ENCODE data around the gene CLEC16A.
"Not testable (repeated sequence)": the region's sequence is repeated elsewhere in the genome, so short reads cannot be mapped to it uniquely, and the experiment has no call there.

The CLEC16A gene

GRCh38 chr16:10941127-10941933 is 3.0 kb upstream of the CLEC16A start:
- DNase-seq (ENCODE audit: low spot score) = no peak

GRCh38 chr16:10941935-10942351 is 2.4 kb upstream of the CLEC16A start:
- DNase-seq (ENCODE audit: low spot score) = not testable (repeated sequence)

- peak; percentile 85 for DNase-seq (ENCODE audit: low spot score)
Measured at GRCh38 chr16:10942352-10943063, 1.9 kb upstream of the CLEC16A start, which contains the start of gene DEXI. Gene DEXI (minus strand): TSS chr16:10942468. CDS start chr16:10942005, 463 bp downstream.

DNA sequence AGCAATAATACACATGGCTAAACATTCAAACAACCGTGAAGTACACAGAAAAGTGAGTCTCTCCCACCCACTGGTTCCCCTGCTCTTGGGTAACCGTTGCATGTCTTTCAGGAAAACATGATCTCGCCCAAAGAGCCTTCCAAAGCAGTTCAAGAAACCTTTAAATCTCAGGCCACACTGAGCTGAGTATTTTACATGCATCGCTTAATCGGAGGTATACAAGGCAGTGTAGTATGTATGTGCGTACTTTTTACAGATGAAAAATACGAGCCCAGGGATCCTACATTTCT is 1.4 kb upstream of the CLEC16A start:
- no peak for DNase-seq (ENCODE audit: low spot score)

GRCh38 chr16:10945065-10945787 is 862 bp downstream of the CLEC16A start:
- DNase-seq (ENCODE audit: low spot score) = no peak

DNA sequence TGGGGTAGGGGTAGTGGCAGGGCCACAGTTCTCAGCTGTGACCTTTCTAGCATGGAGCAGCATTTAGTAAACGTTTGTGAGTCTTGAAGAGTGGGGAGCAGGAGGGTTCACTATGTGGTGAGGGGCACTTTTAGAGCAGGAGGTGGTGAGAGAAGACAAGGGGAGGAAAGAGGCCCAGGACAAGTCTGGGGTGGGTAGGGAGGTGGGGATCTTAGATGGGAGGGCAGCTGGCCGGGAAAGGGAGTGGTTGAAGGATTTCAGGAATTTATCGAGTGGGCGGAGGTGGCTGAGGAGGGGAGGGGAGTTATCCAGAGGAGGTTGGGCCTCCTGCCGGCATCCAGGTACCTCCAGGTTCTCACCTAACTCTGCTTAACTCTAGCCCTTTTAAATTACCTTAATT is 1.9 kb downstream of the CLEC16A start:
- DNase-seq (ENCODE audit: low spot score) = peak; percentile 66

GRCh38 chr16:10947211-10947787 is 2.9 kb downstream of the CLEC16A start:
- no peak for DNase-seq (ENCODE audit: low spot score)

GRCh38 chr16:10949424-10949970 is 5.1 kb downstream of the CLEC16A start:
- no peak for DNase-seq (ENCODE audit: low spot score)

DNA sequence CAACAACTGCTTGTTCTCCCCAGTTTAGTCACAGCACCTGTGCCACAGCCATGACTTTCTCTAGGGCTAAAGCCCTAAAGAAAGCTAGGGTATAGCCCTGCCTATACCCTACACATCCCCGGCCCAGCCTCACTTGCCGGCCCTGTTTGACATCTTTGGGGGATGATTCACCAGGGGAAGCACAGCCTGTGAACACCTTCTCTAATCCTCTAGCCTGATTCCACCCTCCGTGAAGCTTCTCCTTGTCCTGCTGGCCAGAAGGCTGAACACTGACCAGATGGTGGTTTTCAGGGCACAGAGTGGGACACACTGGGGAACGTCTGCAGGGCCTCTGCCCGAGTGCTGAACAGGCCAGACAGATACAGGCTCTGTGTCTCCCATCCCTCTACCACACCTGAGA is 6.0 kb downstream of the CLEC16A start:
- no peak for DNase-seq (ENCODE audit: low spot score)

DNA sequence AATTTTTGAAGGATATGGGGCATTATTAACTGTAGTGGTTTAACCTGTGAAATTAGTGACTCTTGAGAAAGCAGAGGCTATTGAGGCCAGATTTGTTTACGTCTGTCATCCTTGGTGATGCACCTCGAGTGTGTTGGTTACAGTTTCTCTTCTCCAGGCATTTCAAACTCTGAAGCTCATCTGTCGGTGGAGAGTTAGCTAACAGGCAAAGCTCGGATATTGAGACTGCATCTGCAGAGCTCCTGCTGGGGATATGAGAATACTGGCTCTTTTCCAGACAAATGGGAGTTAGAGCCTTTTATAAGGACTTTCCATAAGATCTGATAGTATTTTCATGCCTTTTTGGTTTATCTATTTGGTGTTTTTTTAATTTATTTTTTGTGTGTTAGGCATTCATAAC is 6.7 kb downstream of the CLEC16A start:
- no peak for DNase-seq (ENCODE audit: low spot score)

GRCh38 chr16:10954903-10955302 is 10.5 kb downstream of the CLEC16A start:
- no peak for DNase-seq (ENCODE audit: low spot score)

GRCh38 chr16:10957771-10958482 is 13.6 kb downstream of the CLEC16A start:
- no peak for DNase-seq (ENCODE audit: low spot score)

DNA sequence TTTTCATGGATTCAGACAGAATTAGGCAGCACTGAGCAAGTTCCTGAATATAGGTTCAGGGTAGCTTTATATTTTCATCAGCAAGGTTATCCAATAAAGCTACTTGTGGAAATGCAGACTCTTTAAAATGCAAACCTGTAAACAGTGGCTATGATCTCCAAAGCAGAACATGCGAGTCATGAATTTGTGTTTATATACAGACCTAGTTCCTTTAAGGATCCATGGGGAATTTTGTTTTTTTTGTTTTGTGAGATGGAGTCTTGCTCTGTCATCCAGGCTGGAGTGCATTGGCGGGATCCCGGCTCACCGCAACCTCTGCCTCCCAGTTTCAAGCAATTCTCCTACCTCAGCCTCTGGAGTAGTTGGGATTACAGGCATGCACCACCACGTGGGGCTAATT is 14.8 kb downstream of the CLEC16A start:
- DNase-seq (ENCODE audit: low spot score) = no peak

DNA sequence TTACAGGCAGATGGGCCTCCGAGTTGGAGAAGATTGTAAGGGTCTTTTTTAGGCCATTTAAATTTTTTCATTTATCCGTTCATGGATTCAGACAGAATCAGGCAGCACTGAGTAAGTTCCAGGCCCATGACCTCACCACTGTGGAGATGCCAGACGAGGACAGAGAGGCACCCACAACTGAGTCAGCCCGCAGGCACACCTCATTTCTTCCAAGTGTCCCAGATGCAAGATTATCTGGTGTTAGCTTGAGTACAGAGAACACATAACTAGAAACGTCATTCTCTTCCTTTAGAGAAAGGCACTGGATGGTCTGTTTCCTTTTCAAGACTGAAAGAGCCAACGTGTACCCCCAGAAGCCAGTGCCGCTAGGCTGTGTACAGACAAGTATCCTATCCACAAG is 16.9 kb downstream of the CLEC16A start:
- DNase-seq (ENCODE audit: low spot score) = no peak

DNA sequence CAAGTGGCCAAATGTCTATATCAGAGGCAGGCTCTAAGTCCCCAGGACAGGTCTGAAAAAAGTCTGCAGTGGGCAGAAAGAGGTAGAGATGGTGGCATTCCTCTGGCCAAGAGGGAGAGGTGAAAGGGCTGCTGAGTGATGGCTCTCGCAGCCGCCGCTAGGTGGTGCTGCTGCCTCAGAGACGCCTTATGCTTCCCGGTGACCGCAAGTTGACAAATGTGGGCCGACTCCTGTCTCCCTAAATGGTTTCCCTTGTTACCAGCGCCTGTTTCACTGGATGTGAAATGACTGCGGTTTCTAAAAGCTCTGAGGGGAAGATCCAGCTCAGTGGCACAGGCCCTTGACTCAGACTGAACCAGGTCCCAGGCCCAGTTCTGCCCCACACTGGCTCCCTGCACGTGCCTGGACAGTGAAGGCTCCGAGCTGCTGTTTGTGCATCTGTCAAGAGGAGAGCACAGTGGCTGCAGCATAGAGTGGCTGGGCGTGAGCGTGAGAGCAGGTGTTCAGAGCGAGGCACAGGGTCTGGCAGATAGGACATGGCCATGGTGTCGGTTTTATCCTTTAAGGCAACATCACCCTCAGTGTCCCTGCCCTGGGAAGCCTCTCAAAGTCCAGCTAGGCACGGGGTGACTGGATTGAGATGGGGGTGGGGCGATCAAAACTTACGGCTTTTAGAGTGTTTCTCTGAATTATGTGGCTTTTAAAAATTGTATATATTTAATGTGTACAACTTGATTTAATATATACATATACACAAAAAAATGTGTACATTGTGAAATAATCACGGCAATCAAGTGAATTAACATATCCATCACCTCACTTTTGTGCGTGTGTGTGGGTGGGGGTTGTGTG is 19.9 kb downstream of the CLEC16A start:
- peak; percentile 87 for DNase-seq (ENCODE audit: low spot score)

DNA sequence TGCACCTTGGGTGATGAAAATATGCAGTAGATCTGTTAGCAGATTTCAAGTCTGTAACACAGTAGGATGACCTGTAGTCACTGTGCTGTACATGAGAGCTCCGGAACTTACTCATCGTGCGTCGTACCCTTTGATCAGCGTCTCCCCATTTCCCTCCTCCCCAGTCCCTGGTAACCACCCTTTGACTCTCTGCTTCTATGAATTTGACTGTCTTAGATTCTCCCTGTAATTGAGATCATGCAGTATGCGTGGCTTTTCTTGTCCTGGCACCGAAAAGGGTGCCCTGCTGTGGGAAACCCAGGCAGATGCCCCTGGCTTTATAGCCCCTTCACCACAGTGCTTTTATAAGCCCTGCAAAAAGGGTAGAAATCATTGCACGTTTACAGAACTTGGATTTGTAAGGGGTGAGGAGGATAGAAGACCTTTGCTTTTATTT is 20.5 kb downstream of the CLEC16A start:
- DNase-seq (ENCODE audit: low spot score) = peak; percentile 70

DNA sequence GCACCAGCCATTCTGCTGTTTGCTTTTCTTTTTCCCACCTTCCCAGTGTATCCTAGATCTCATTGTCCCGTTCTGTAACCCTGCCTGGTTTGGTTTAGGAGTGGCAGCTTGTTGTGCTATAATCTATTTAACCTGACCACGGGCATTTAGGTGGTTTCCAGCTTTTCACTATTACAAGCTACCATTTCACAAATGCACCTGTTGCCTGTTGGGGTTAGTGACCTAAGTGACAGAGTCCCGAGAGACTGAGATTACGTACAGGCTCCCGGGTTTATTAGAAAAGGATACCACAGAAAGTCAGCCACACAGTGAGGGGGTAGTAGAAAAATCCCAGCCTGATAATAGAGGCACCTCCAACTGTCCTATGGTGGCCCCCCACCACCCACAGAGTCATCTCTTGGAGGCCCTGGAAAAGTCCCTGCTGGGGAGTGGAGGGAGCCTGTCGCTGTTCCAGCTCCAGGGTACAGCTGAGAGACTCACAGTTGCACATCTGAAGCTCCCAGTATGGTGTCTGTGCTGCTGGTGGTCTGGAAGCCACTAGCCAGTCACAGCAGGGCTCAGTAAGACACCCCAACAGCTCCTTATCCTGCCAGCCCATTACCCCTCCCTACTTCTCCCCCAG is 21.2 kb downstream of the CLEC16A start:
- DNase-seq (ENCODE audit: low spot score) = no peak

DNA sequence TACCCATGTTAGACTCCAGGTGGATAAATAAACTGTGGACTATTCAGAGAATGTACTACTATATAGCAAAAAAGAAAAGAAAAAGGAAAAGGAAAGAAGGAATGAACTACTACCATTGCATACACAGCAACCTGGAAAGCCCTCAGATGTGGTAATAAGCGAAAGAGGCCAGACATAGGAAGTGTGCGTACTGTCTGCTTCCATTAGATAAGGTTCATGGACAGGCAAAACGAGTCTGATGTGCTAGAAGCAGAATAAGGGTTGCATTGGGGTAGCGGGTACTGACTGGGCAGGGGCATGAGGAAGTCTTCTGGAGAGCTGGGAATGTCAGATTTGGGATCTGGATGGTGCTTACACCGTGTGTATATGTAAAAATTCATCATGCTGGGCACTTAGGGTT is 21.8 kb downstream of the CLEC16A start:
- DNase-seq (ENCODE audit: low spot score) = no peak

DNA sequence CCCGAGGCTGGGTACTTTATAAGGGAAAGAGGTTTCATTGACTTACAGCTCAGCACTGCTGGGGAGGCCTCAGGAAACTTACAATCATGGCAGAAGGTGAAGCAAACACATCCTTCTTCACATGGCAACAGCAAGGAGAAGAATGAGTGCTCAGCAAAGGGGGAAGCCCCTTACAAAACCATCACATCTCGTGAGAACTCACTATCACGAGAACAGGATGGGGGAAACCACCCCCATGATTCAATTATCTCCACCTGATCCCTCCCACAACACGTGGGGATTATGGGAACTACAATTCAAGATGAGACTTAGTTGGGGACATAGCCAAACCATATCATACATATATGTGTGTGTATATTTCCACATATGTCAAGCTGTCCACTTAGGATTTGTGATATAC is 22.2 kb downstream of the CLEC16A start:
- DNase-seq (ENCODE audit: low spot score) = not testable (repeated sequence)

DNA sequence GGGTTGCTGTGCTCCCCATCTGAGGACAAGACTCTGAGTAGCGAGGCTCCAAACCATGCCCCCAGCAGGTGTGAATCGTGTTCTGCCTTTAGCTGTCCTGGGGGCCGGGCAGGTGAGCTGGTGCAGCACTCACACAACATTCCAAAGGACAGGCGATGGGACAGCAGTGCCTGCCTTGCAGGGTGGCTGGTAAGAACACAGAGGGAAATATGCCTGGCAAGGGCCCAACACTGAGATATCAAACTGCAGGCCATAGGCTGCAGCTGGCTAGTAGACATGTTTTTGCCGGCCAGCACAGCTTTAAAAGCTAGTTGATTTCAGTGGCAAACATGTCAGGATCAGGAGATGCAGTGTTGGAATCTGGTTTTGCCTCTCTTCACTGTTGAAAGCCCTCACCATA is 23.6 kb downstream of the CLEC16A start:
- DNase-seq (ENCODE audit: low spot score) = no peak

Data from SW480 (cell line).